Endothelial cell of umbilical vein (primary cell): ENCODE results near the gene FYCO1. TPM values are rescaled to one million over a fixed set of nuclear protein-coding genes. Genes with fewer than 3 reads are reported as not detected.

Experiments used
- BruUV-seq: library from RNA; stranded (reverse); fragments of 400-500 nt; replicated peaks from 2 replicates; lab custom pipeline; 2021; lab: Mats Ljungman, UMichigan
- CTCF ChIA-PET: fragments of 300-600, 350-600 bp; sonication (Branson Sonifier 250); formaldehyde crosslinking; loops from one replicate; lab custom pipeline; 2021; ENCODE audit warnings: antibody characterized with exemption, inconsistent platforms; lab: Charles Lee
- POLR2A ChIA-PET: fragments of 300-600, 350-600 bp; sonication (Branson Sonifier 250); formaldehyde crosslinking; loops from one replicate; lab custom pipeline; 2021; ENCODE audit warnings: antibody characterized with exemption, inconsistent platforms; lab: Charles Lee
- DNase-seq: peaks from one replicate; pipeline ENCODE4 v3.0.0-alpha.2; 2011; ENCODE audit warnings: low read depth, low spot score
- FAIRE-seq: peaks from 2 replicates; lab custom pipeline; 2011; peaks lifted over from hg19 to GRCh38; lab: Jason Lieb, UNC
- H2AFZ ChIP-seq: 2 replicates; pipeline ENCODE4 v1.6.0; 2012; ENCODE audit warnings: low read depth, low read length, control low read depth, inconsistent platforms
- H3K27ac ChIP-seq: 2 replicates; pipeline ENCODE4 v1.5.1; 2011; ENCODE audit warnings: low read depth, mild to moderate bottlenecking, control low read depth, low read length, moderate library complexity; ENCODE audit not compliant: insufficient read depth
- H3K27me3 ChIP-seq, 2 experiments: 2 replicates each; pipeline versions ENCODE4 v1.6.0 to v1.6.1; 2011; ENCODE audit warnings: low read length in 2 of 2, mixed read lengths in 1 of 2; ENCODE audit not compliant: control insufficient read depth in 2 of 2, insufficient read depth in 2 of 2
- H3K36me3 ChIP-seq, 2 experiments: 2 replicates in 1 of 2; 3 replicates in 1 of 2; pipeline ENCODE4 v1.5.1; 2011; ENCODE audit warnings: low read length in 2 of 2, mild to moderate bottlenecking in 1 of 2, moderate library complexity in 1 of 2; ENCODE audit not compliant: control insufficient read depth in 2 of 2, insufficient read depth in 2 of 2; ENCODE audit errors: extremely low read depth in 1 of 2
- H3K4me1 ChIP-seq: 3 replicates; pipeline ENCODE4 v1.5.1; 2011; ENCODE audit warnings: mild to moderate bottlenecking, low read length; ENCODE audit not compliant: control insufficient read depth, insufficient read depth; ENCODE audit errors: extremely low read depth
- H3K4me2 ChIP-seq: 2 replicates; pipeline ENCODE4 v1.6.1; 2011; ENCODE audit warnings: low read length, control low read depth, mixed read lengths; ENCODE audit not compliant: insufficient read depth
- H3K4me3 ChIP-seq, 3 experiments: fragments of 200-600 bp in 1 of 3; sonication (generic), shearing (Covaris generic) in 1 of 3; replicated peaks in 1 of 3; 2 replicates each; pipeline ENCODE4 v1.5.1; 2011 to 2016; ENCODE audit warnings: control low read depth in 3 of 3, low read length in 3 of 3, mild to moderate bottlenecking in 2 of 3, inconsistent platforms in 1 of 3, low read depth in 1 of 3, moderate library complexity in 1 of 3; ENCODE audit not compliant: insufficient read depth in 1 of 3
- H3K79me2 ChIP-seq: 2 replicates; pipeline ENCODE4 v1.6.0; 2012; ENCODE audit warnings: low read length, inconsistent platforms; ENCODE audit not compliant: control insufficient read depth, insufficient read depth
- H3K9ac ChIP-seq: replicated peaks from 2 replicates; pipeline ENCODE3; 2011; ENCODE audit warnings: low read length, control low read depth; ENCODE audit not compliant: insufficient read depth; ENCODE audit errors: extremely low read depth
- H3K9me1 ChIP-seq: replicated peaks from 3 replicates; pipeline ENCODE4 v1.6.0; 2011; ENCODE audit warnings: mild to moderate bottlenecking, low read length; ENCODE audit not compliant: control insufficient read depth, insufficient read depth; ENCODE audit errors: extremely low read depth
- H3K9me3 ChIP-seq: replicated peaks from 2 replicates; pipeline ENCODE4 v1.5.1; 2012; ENCODE audit warnings: low read length, inconsistent platforms; ENCODE audit not compliant: control insufficient read depth, insufficient read depth
- H4K20me1 ChIP-seq: replicated peaks from 2 replicates; pipeline ENCODE3; 2011; ENCODE audit warnings: mild to moderate bottlenecking, low read length; ENCODE audit not compliant: control insufficient read depth, insufficient read depth; ENCODE audit errors: extremely low read depth
- EZH2 ChIP-seq: IDR thresholded peaks from 2 replicates; pipeline ENCODE4 v1.6.1; 2012; ENCODE audit warnings: borderline replicate concordance, low read depth, mild to moderate bottlenecking, moderate library complexity, low read length, inconsistent platforms; ENCODE audit not compliant: severe bottlenecking
- FOS ChIP-seq: IDR thresholded peaks from 2 replicates; pipeline ENCODE4 v1.6.1; 2011; ENCODE audit warnings: mild to moderate bottlenecking, low read length, moderate library complexity, borderline replicate concordance; ENCODE audit not compliant: insufficient read depth
- GATA2 ChIP-seq: IDR thresholded peaks from 2 replicates; pipeline ENCODE4 v1.7.0; 2011; ENCODE audit warnings: low read depth, mild to moderate bottlenecking, moderate library complexity, mixed read lengths, low read length; ENCODE audit not compliant: insufficient read length, insufficient read depth
- JUN ChIP-seq: IDR thresholded peaks from 2 replicates; pipeline ENCODE4 v1.6.1; 2011; ENCODE audit warnings: borderline replicate concordance, low read depth; ENCODE audit not compliant: insufficient read length, insufficient read depth
- MAX ChIP-seq: IDR thresholded peaks from 2 replicates; pipeline ENCODE4 v1.6.1; 2011; ENCODE audit not compliant: insufficient read depth, insufficient read length
- MYC ChIP-seq: IDR thresholded peaks from one replicate; pipeline ENCODE4 v1.6.1; 2011; ENCODE audit warnings: mild to moderate bottlenecking, low read depth, low read length
- POLR2A ChIP-seq: IDR thresholded peaks from 2 replicates; pipeline ENCODE4 v1.6.1; 2012; ENCODE audit warnings: low read depth, mild to moderate bottlenecking, control low read depth, low read length
- POLR2AphosphoS5 ChIP-seq: IDR thresholded peaks from 2 replicates; pipeline ENCODE4 v1.6.1; 2012; ENCODE audit warnings: low read depth, mild to moderate bottlenecking, control low read depth, low read length, moderate library complexity; ENCODE audit not compliant: insufficient read depth
- dilution Hi-C: fragments of 300-500 bp; cut with MboI; formaldehyde crosslinking; loops from one replicate; pipeline ENCODE4 v1.15.0; 2019; ENCODE audit warnings: low sequenced_read_pairs; ENCODE audit not compliant: extremely low pct_ligation_motif_present
- intact Hi-C: fragments of 100-400 bp; cut with micrococcal nuclease; formaldehyde crosslinking; loops from one replicate; pipeline ENCODE4 v1.10.0; 2022
- polyA plus RNA-seq, 4 experiments: library from polyadenylated mRNA; depleted of rRNA in 3 of 4; stranded (reverse) in 3 of 4; unstranded in 1 of 4; fragments of >200 nt; gene quantifications; 2 replicates each; pipeline versions ENCODE4 v1.2.1 to v1.2.3, GENCODE V29; 2011 to 2012; ENCODE audit warnings: missing spikeins in 1 of 4
- total RNA-seq: library from RNA; stranded (reverse); gene quantifications from 2 replicates; pipeline ENCODE4 v1.2.3, GENCODE V29; 2021
- TF ChIP-seq, protein P1 (sequence below), 2 donors: IDR thresholded peaks; 1 replicate in 1 of 2; 2 replicates in 1 of 2; pipeline ENCODE4 v1.5.1; 2011; ENCODE audit warnings: low read length in 2 of 2, mild to moderate bottlenecking in 2 of 2, moderate library complexity in 2 of 2, control low read depth in 1 of 2, inconsistent platforms in 1 of 2, low read depth in 1 of 2; ENCODE audit not compliant: insufficient read depth in 1 of 2; ENCODE audit errors: extremely low read depth in 1 of 2

FYCO1 gene
- total and polyA plus RNA-seq, 2 donors (not counting 3 experiments of a cell fraction or from before 2014, with no cell fraction given): 13.9 to 20.8 TPM

- CTCF ChIA-PET: no interaction called here
- dilution Hi-C loops (no loop called here), intact Hi-C loops (no loop called here)
- Histone ChIP-seq H3K79me2 (peaks cover 34% of the 10 kb centered on the region), H3K9ac (no peak overlapping the region), H3K36me3 (no peaks in the 10 kb centered on the region), H3K4me3 (no peak overlapping the region), H3K4me2 (no peak overlapping the region), H3K27me3 (no peaks in the 10 kb centered on the region), H3K9me1 (no peaks in the 10 kb centered on the region), H3K27ac (no peak overlapping the region), H2AFZ (no peak overlapping the region), H3K4me1 (peaks cover 24% of the 10 kb centered on the region), H3K9me3 (no peaks in the 10 kb centered on the region), H4K20me1 (no peaks in the 10 kb centered on the region)
- no peak for FAIRE-seq
- no TSS peak for BruUV-seq
- POLR2A ChIA-PET: no interaction called here
- TF ChIP-seq GATA2 (no peak), FOS (no peak), EZH2 (no peak), JUN (no peak), POLR2AphosphoS5 (no peak), MYC (no peak), MAX (no peak), POLR2A (no peak)
- TF ChIP-seq, protein P1, sequence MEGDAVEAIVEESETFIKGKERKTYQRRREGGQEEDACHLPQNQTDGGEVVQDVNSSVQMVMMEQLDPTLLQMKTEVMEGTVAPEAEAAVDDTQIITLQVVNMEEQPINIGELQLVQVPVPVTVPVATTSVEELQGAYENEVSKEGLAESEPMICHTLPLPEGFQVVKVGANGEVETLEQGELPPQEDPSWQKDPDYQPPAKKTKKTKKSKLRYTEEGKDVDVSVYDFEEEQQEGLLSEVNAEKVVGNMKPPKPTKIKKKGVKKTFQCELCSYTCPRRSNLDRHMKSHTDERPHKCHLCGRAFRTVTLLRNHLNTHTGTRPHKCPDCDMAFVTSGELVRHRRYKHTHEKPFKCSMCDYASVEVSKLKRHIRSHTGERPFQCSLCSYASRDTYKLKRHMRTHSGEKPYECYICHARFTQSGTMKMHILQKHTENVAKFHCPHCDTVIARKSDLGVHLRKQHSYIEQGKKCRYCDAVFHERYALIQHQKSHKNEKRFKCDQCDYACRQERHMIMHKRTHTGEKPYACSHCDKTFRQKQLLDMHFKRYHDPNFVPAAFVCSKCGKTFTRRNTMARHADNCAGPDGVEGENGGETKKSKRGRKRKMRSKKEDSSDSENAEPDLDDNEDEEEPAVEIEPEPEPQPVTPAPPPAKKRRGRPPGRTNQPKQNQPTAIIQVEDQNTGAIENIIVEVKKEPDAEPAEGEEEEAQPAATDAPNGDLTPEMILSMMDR (IDR thresholded peaks at IDR 0.05; ENCODE audit: extremely low read depth in 1 of 2, insufficient read depth in 1 of 2, low read depth in 1 of 2, low read length in 2 of 2): no peak
- DNase-seq: no peak
These were observed 2.8 kb downstream of the FYCO1 start for GRCh38 chr3:45992821-45993221.
